ENCODE measurements around the gene SPP2.

Gene SPP2

GRCh38 chr2:234092344-234092743, 41.8 kb downstream of the SPP2 start:
- no peak for DNase-seq (ENCODE audit: low read depth)

- DNase-seq (ENCODE audit: low read depth), result no peak
Measured at GRCh38 chr2:234095301-234095700, 44.8 kb downstream of the SPP2 start.

GRCh38 chr2:234096164-234096563, 45.7 kb downstream of the SPP2 start:
- DNase-seq (ENCODE audit: low read depth), result no peak

GRCh38 chr2:234098681-234099080, 48.2 kb downstream of the SPP2 start:
- no peak for DNase-seq (ENCODE audit: low read depth)

- DNase-seq (ENCODE audit: low read depth), result no peak
Measured at GRCh38 chr2:234099266-234099665, 48.8 kb downstream of the SPP2 start.

GRCh38 chr2:234100686-234101085, 50.2 kb downstream of the SPP2 start:
- DNase-seq (ENCODE audit: low read depth), result no peak

GRCh38 chr2:234102112-234102511, 51.6 kb downstream of the SPP2 start:
- no peak for DNase-seq (ENCODE audit: low read depth)

GRCh38 chr2:234107861-234108260, 57.4 kb downstream of the SPP2 start:
- no peak for DNase-seq (ENCODE audit: low read depth)

- no peak for DNase-seq (ENCODE audit: low read depth)
Measured at GRCh38 chr2:234109321-234109720, 58.8 kb downstream of the SPP2 start.

- DNase-seq (ENCODE audit: low read depth), result no peak
Measured at GRCh38 chr2:234110219-234110618, 59.7 kb downstream of the SPP2 start.

GRCh38 chr2:234111523-234111922, 61.0 kb downstream of the SPP2 start:
- DNase-seq (ENCODE audit: low read depth), result no peak

- DNase-seq (ENCODE audit: low read depth), result no peak
Measured at GRCh38 chr2:234116010-234116409, 65.5 kb downstream of the SPP2 start.

- no peak for DNase-seq (ENCODE audit: low read depth)
Measured at GRCh38 chr2:234121999-234122398, 71.5 kb downstream of the SPP2 start.

- no peak for DNase-seq (ENCODE audit: low read depth)
Measured at GRCh38 chr2:234125451-234126145, 75.1 kb downstream of the SPP2 start.

GRCh38 chr2:234126146-234126470, 75.6 kb downstream of the SPP2 start:
- DNase-seq (ENCODE audit: low read depth), result no peak

Data from GM04503 (cell line).